H7 (cell line): ENCODE data around the gene UTP14C. TPM values are rescaled to one million over a fixed set of nuclear protein-coding genes. Genes with fewer than 3 reads are reported as not detected.
"Not testable (repeated sequence)": the region's sequence is repeated elsewhere in the genome, so short reads cannot be mapped to it uniquely, and the experiment has no call there.

Source experiments
- DNase-seq: peaks from one replicate; pipeline ENCODE4 v3.0.0; 2012
- H3K27me3 ChIP-seq: 2 replicates; pipeline ENCODE4 v1.6.0; 2011; ENCODE audit warnings: mild to moderate bottlenecking, low read length; ENCODE audit not compliant: control insufficient read depth, insufficient read depth
- H3K36me3 ChIP-seq: replicated peaks from 2 replicates; pipeline ENCODE4 v1.5.1; 2011; ENCODE audit warnings: low read length; ENCODE audit not compliant: control insufficient read depth, insufficient read depth
- H3K4me3 ChIP-seq: 2 replicates; pipeline ENCODE4 v1.5.1; 2011; ENCODE audit warnings: low read depth, mild to moderate bottlenecking, control low read depth, low read length, moderate library complexity; ENCODE audit not compliant: insufficient read depth
- total RNA-seq: library from RNA; depleted of rRNA; stranded (reverse); fragments of >200 nt; shearing (Covaris generic); gene quantifications from 2 replicates; pipeline ENCODE4 v1.2.3, GENCODE V29; 2014; rRNA removed

UTP14C gene
- total RNA-seq, 1 experiment from 2014 or later, result 9.1 TPM

GRCh38 chr13:52047463-52047862, 23.0 kb downstream of the UTP14C start:
- no peak for DNase-seq
- no peaks in the 10 kb centered on the region for H3K27me3 ChIP-seq
- H3K4me3 ChIP-seq, result no peak overlapping the region
- no peaks in the 10 kb centered on the region for H3K36me3 ChIP-seq

DNA sequence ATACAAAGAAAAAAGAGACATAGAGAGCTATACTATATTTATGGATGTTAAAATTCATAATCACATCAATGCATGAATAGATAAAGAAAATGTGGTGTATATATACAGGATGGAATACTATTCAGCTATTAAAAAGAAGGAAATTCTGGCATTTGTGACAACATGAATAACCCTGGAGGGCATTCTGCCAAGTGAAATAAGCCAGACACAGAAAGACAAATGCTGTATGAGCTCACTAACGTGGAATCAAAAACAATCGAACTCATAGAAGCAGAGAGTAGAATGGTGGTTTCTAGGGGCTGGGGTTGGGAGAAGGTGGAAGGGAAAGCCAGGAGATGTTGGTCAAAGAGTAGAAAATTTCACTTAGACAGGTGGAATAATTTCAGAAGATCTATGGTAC, 24.0 kb downstream of the UTP14C start:
- no peaks in the 10 kb centered on the region for H3K36me3 ChIP-seq
- DNase-seq, result no peak
- H3K27me3 ChIP-seq, result no peaks in the 10 kb centered on the region
- H3K4me3 ChIP-seq, result no peak overlapping the region

DNA sequence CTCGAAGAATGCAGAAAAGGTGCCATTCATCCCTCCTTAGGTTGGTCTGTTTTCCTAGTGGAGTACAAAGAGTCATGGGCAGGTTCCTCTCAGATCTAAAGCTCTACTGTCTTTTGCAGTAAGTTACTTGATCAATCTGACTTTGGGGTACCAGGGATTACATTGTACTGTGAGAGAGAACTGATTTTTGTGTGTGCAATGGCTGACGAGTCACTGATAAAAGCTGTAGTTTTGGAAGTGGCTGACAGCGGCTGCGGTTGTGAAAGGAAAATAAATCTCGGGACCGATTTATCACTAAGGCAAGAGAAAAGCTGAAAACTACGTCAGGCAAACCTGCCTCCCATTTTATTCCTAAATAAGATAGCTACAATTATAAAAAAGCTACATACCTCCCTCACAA, 26.9 kb downstream of the UTP14C start:
- no peaks in the 10 kb centered on the region for H3K36me3 ChIP-seq
- no peak overlapping the region for H3K4me3 ChIP-seq
- no peaks in the 10 kb centered on the region for H3K27me3 ChIP-seq
- no peak for DNase-seq

DNA sequence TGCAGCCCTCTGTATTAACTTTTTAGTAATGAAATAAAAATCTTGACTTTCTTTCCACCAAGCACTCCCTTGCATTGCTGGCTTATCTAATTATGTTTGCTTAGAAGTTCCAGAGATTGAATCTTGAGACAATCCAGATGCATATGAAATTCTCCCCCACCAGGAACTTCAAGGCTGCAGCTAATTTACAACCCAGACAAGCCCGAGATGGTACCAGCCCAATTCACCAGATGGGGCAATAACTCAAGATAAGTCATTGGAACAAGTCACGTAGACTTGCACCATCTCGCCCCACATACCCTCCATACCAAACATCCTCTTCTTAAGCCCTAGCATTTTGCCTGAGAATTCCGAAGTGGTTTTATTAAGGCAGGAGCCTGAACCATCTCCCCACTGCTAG, 29.0 kb downstream of the UTP14C start:
- DNase-seq, result peak; percentile 13
- Histone ChIP-seq H3K4me3 (no peak overlapping the region), H3K27me3 (no peaks in the 10 kb centered on the region)

DNA sequence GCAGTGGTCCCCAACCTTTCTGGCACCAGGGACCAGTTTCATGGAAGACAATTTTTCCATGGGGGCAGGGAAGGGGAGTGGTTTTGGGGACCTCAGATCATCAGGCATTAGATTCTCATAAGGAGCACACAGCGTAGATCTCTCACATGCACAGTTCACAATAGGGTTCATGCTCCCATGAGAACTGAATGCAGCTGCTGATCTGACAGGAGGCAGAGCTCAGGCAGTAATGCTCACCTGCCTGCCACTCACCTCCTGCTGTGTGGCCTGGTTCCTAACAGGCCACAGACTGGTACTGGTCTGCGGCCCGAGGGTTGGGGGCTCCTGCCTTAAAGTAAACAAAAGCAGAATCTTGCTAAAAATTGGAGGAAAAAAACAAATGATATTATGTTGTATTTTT, 36.6 kb downstream of the UTP14C start:
- not testable (repeated sequence) for H3K36me3 ChIP-seq, H3K27me3 ChIP-seq, H3K4me3 ChIP-seq

More for the DNA sequence above, 29.0 kb downstream of the UTP14C start:
- no peaks in the 10 kb centered on the region for H3K36me3 ChIP-seq

GRCh38 chr13:52061587-52061986, 37.1 kb downstream of the UTP14C start:
- H3K36me3 ChIP-seq, result no peaks in the 10 kb centered on the region
- DNase-seq, result no peak
- no peaks in the 10 kb centered on the region for H3K27me3 ChIP-seq
- H3K4me3 ChIP-seq, result no peak overlapping the region

More for the DNA sequence above, 36.6 kb downstream of the UTP14C start:
- DNase-seq, result not testable (repeated sequence)

- no peak overlapping the region for H3K4me3 ChIP-seq
- no peak for DNase-seq
- no peaks in the 10 kb centered on the region for H3K36me3 ChIP-seq
- no peaks in the 10 kb centered on the region for H3K27me3 ChIP-seq
Observed at GRCh38 chr13:52067237-52067636, 42.7 kb downstream of the UTP14C start.

- Histone ChIP-seq H3K4me3 (no peak overlapping the region), H3K27me3 (no peaks in the 10 kb centered on the region)
- DNase-seq, result no peak
Observed at GRCh38 chr13:52070929-52071523, 46.5 kb downstream of the UTP14C start.

More at GRCh38 chr13:52070929-52071523, 46.5 kb downstream of the UTP14C start:
- no peaks in the 10 kb centered on the region for H3K36me3 ChIP-seq

Other genes with a start within 250 kb of the UTP14C start
- 7.7 and 7.8 TPM in 2 replicates for gene DHRS12, start 220.5 kb upstream of the UTP14C start, total RNA-seq
- gene TMEM272, start 179.5 kb upstream of the UTP14C start, total RNA-seq, result not detected in 2 replicates
- gene CCDC70, start 162.7 kb upstream of the UTP14C start, total RNA-seq, result not detected in 2 replicates
- 2.4 and 3.1 TPM in 2 replicates for gene ATP7B, start 13.2 kb upstream of the UTP14C start, total RNA-seq
- gene ALG11, start 12.3 kb upstream of the UTP14C start, total RNA-seq, result 10.3 and 12.1 TPM in 2 replicates
- 0.28 TPM in 1 of 2 replicates, not detected in the other for gene NEK5, start 104.4 kb downstream of the UTP14C start, total RNA-seq
- 27.0 and 39.2 TPM in 2 replicates for gene NEK3, start 134.9 kb downstream of the UTP14C start, total RNA-seq